Measurements from ENCODE around the gene RNF149. TPM values are rescaled to one million over a fixed set of nuclear protein-coding genes. Genes with fewer than 3 reads are reported as not detected.

Gene RNF149
- total RNA-seq, 2 experiments from 2014 or later = 139 to 150 TPM

- no peak for DNase-seq
- no peak overlapping the region for H3K27ac ChIP-seq (ENCODE audit: low read depth in 1 of 2, low read length in 2 of 2)
- H3K4me3 ChIP-seq (ENCODE audit: low read length) = no peak overlapping the region
- ChIA-PET CTCF (no interaction called here), POLR2A (no interaction called here)
- peaks cover 88% of the 10 kb centered on the region for H3K36me3 Mint-ChIP-seq (ENCODE audit: low read depth)
- peaks cover 2% of the 10 kb centered on the region for H3K4me1 ChIP-seq (ENCODE audit: insufficient read depth, low read length)
- H3K4me3 Mint-ChIP-seq = no peak overlapping the region
- no peaks in the 10 kb centered on the region for H3K9me3 ChIP-seq (ENCODE audit: control insufficient read depth in 1 of 2, insufficient read depth in 1 of 2, low read length in 2 of 2)
- peaks cover 90% of the 10 kb centered on the region for H3K36me3 ChIP-seq (ENCODE audit: insufficient read depth, low read length)
- TF ChIP-seq CTCF (IDR thresholded peaks at IDR 0.05) = no peak
- H3K4me1 Mint-ChIP-seq (ENCODE audit: low read depth) = peaks cover 64% of the 10 kb centered on the region
- no peaks in the 10 kb centered on the region for H3K9me3 Mint-ChIP-seq
- no peaks in the 10 kb centered on the region for H3K27me3 Mint-ChIP-seq
- no peaks in the 10 kb centered on the region for H3K27me3 ChIP-seq (ENCODE audit: control insufficient read depth in 1 of 2, insufficient read depth in 2 of 2, low read length in 2 of 2)
- no peak for ATAC-seq (ENCODE audit: poor library complexity)
- intact Hi-C loops (cut with DNase I, micrococcal nuclease) = loop anchor here in 1 of 2 experiments (2.0 kb wide), 1 partner anchor 20 kb away; no protein-coding TSS in a partner anchor
- H3K27ac Mint-ChIP-seq = peak overlapping the region; percentile 63
These were observed 29.6 kb downstream of the RNF149 start for GRCh38 chr2:101278925-101279324.

DNA sequence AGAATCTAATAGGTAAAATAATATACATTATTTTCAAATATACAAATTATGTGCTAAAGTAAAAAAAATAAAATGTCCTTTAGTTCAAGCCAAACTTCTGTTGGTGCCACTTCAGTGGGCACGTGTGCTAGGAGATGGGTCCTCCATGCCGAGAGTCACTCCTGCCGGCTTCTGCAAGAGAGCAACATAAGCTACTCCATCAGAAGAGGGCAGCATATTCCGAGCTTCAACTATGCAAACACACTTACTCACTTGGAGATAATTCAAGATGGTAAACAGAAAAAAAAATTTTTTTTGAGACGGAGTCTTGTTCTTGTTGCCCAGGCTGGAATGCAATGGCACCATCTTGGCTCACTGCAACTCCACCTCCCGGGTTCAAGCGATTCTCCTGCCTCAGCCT is 31.4 kb downstream of the RNF149 start:
- intact Hi-C loops (cut with DNase I, micrococcal nuclease) = no loop called here
- peak in 1 of 14 experiments; percentile 23 for DNase-seq
- H3K4me3 ChIP-seq (ENCODE audit: low read length) = no peak overlapping the region
- Mint-ChIP-seq H3K9me3 (no peaks in the 10 kb centered on the region), H3K4me1 (ENCODE audit: low read depth) (peaks cover 63% of the 10 kb centered on the region), H3K27me3 (no peaks in the 10 kb centered on the region), H3K4me3 (no peak overlapping the region), H3K27ac (no peak overlapping the region), H3K36me3 (ENCODE audit: low read depth) (peaks cover 88% of the 10 kb centered on the region)
- H3K9me3 ChIP-seq (ENCODE audit: control insufficient read depth in 1 of 2, insufficient read depth in 1 of 2, low read length in 2 of 2) = no peaks in the 10 kb centered on the region
- peaks cover 11% of the 10 kb centered on the region for H3K4me1 ChIP-seq (ENCODE audit: insufficient read depth, low read length)
- H3K27ac ChIP-seq (ENCODE audit: low read depth in 1 of 2, low read length in 2 of 2) = no peak overlapping the region
- POLR2A ChIA-PET = interaction anchor here (1.7 kb wide), 1 partner anchor 24 kb away, joined by 5 read pairs; the partner anchor contains the start of gene CNOT11
- CTCF ChIA-PET = interaction anchor here (1.2 kb wide), 1 partner anchor 65 kb away, joined by 4 read pairs; no protein-coding TSS in a partner anchor
- H3K27me3 ChIP-seq (ENCODE audit: control insufficient read depth in 1 of 2, insufficient read depth in 2 of 2, low read length in 2 of 2) = no peaks in the 10 kb centered on the region
- no peak for ATAC-seq (ENCODE audit: poor library complexity)
- TF ChIP-seq CTCF (IDR thresholded peaks at IDR 0.05) = no peak
- H3K36me3 ChIP-seq (ENCODE audit: insufficient read depth, low read length) = peaks cover 89% of the 10 kb centered on the region

DNA sequence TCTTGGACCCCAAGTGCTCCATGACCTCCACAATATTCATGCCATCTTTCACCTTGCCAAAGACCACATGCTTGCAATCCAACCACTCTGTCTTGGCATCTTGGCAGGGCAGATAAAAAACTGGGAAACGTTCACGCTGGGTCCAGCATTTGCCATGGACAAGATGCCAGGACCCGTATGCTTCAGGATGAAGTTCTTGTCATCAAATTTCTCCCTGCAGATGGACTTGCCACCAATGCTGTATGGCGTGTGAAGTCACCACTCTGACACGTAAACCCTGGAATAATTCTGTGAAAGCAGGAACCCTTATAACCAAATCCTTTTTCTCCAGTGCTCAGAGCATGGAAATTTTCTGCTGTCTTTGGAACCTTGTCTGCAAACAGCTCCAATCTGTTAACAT is 34.4 kb downstream of the RNF149 start:
- no peak overlapping the region for H3K4me3 ChIP-seq (ENCODE audit: low read length)
- intact Hi-C loops (cut with DNase I, micrococcal nuclease) = loop anchor here in 1 of 2 experiments (5.0 kb wide), 1 partner anchor 33 kb away; the partner anchor contains the start of gene RNF149
- H3K4me1 ChIP-seq (ENCODE audit: insufficient read depth, low read length) = peaks cover 9% of the 10 kb centered on the region
- peaks cover 58% of the 10 kb centered on the region for H3K4me1 Mint-ChIP-seq (ENCODE audit: low read depth)
- peaks cover 88% of the 10 kb centered on the region for H3K36me3 Mint-ChIP-seq (ENCODE audit: low read depth)
- no peak for TF ChIP-seq CTCF (IDR thresholded peaks at IDR 0.05)
- ATAC-seq (ENCODE audit: poor library complexity) (no peak), DNase-seq (no peak)
- H3K36me3 ChIP-seq (ENCODE audit: insufficient read depth, low read length) = peaks cover 87% of the 10 kb centered on the region
- no peaks in the 10 kb centered on the region for H3K27me3 ChIP-seq (ENCODE audit: control insufficient read depth in 1 of 2, insufficient read depth in 2 of 2, low read length in 2 of 2)
- peak overlapping the region; percentile 44 for H3K27ac Mint-ChIP-seq
- H3K9me3 Mint-ChIP-seq = no peaks in the 10 kb centered on the region
- ChIA-PET CTCF (interaction anchor here (0.7 to 1.4 kb wide), 3 partner anchors 12 to 135 kb away, joined by 3 read pairs; no protein-coding TSS in a partner anchor), POLR2A (interaction anchor here (1.1 to 2.0 kb wide), 3 partner anchors 13 to 21 kb away, joined by 3 to 4 read pairs (median 3); no protein-coding TSS in a partner anchor)
- H3K27ac ChIP-seq (ENCODE audit: low read depth in 1 of 2, low read length in 2 of 2) = no peak overlapping the region
- no peaks in the 10 kb centered on the region for H3K27me3 Mint-ChIP-seq
- no peaks in the 10 kb centered on the region for H3K9me3 ChIP-seq (ENCODE audit: control insufficient read depth in 1 of 2, insufficient read depth in 1 of 2, low read length in 2 of 2)
- no peak overlapping the region for H3K4me3 Mint-ChIP-seq
